B cell (primary cell): ENCODE data around the gene ARMC9. TPM values are rescaled to one million over a fixed set of nuclear protein-coding genes. Genes with fewer than 3 reads are reported as not detected.

Source experiments
- ATAC-seq: fragments of 200-7000 bp; cut with Tn5 transposase; one replicate; pipeline ENCODE4 v1.10.0; 2021; ENCODE audit warnings: low read depth, mild to moderate bottlenecking, moderate number of reproducible peaks, moderate library complexity
- CTCF ChIA-PET: fragments of 350-600 bp; sonication (Branson Sonifier 250); formaldehyde crosslinking; loops from one replicate; lab custom pipeline; 2021; ENCODE audit warnings: antibody characterized with exemption, inconsistent platforms; lab: Charles Lee
- POLR2A ChIA-PET: fragments of 350-600 bp; sonication (Branson Sonifier 250); formaldehyde crosslinking; loops from one replicate; lab custom pipeline; 2021; ENCODE audit warnings: antibody characterized with exemption; lab: Charles Lee
- DNase-seq: peaks from one replicate; pipeline ENCODE4 v3.0.0; 2013
- H2AFZ ChIP-seq: 2 replicates; pipeline ENCODE4 v1.6.1; 2012; ENCODE audit warnings: mild to moderate bottlenecking, low read depth, low read length; ENCODE audit not compliant: insufficient read depth, poor library complexity, severe bottlenecking
- H3K27ac ChIP-seq, 2 donors: 1 replicate in 1 of 2; 2 replicates in 1 of 2; pipeline ENCODE4 v1.5.1; 2012 to 2013; ENCODE audit warnings: low read length in 2 of 2, mild to moderate bottlenecking in 2 of 2, moderate library complexity in 1 of 2
- H3K27me3 ChIP-seq, 4 experiments: fragments of 200-600 bp in 1 of 4; sonication (generic) in 1 of 4; replicated peaks in 1 of 4; 1 replicate in 2 of 4; 2 replicates in 2 of 4; pipeline versions ENCODE4 v1.6.1 to v1.7.0; 2013 to 2016; ENCODE audit warnings: low read length in 3 of 4, mild to moderate bottlenecking in 2 of 4, mixed read lengths in 1 of 4, moderate library complexity in 1 of 4; ENCODE audit not compliant: insufficient read depth in 4 of 4, control insufficient read depth in 3 of 4; ENCODE audit errors: control extremely low read depth in 1 of 4
- H3K36me3 ChIP-seq, 2 experiments: replicated peaks in 1 of 2; 1 replicate in 1 of 2; 2 replicates in 1 of 2; pipeline versions ENCODE4 v1.6.1 to v1.7.1; 2013; ENCODE audit warnings: low read length in 1 of 2; ENCODE audit not compliant: insufficient read depth in 2 of 2, control insufficient read depth in 1 of 2; ENCODE audit errors: control extremely low read depth in 1 of 2, extremely low read depth in 1 of 2
- H3K4me1 ChIP-seq, 2 donors: fragments of 200-600 bp in 1 of 2; sonication (generic) in 1 of 2; 1 replicate in 1 of 2; 2 replicates in 1 of 2; pipeline versions ENCODE4 v1.5.1 to v1.6.1; 2013 to 2017; ENCODE audit warnings: low read length in 2 of 2; ENCODE audit not compliant: control insufficient read depth in 2 of 2, insufficient read depth in 2 of 2
- H3K4me2 ChIP-seq: replicated peaks from 2 replicates; pipeline ENCODE3; 2012; ENCODE audit warnings: mild to moderate bottlenecking, low read depth, low read length; ENCODE audit not compliant: poor library complexity, severe bottlenecking
- H3K4me3 ChIP-seq, 5 experiments: fragments of 200-600 bp in 1 of 5; sonication (generic) in 1 of 5; 1 replicate in 3 of 5; 2 replicates in 2 of 5; pipeline versions ENCODE4 v1.5.1 to v1.7.0; 2011 to 2016; ENCODE audit warnings: low read length in 4 of 5, mild to moderate bottlenecking in 4 of 5, low read depth in 2 of 5, control low read depth in 1 of 5, moderate library complexity in 1 of 5; ENCODE audit not compliant: insufficient read depth in 1 of 5; ENCODE audit errors: control extremely low read depth in 1 of 5, extremely low read depth in 1 of 5
- H3K79me2 ChIP-seq: fragments of 200-600 bp; sonication (generic); one replicate; pipeline ENCODE4 v1.6.0; 2016; ENCODE audit warnings: low read length; ENCODE audit not compliant: control insufficient read depth, insufficient read depth
- H3K9ac ChIP-seq: fragments of 200-600 bp; sonication (generic); 2 replicates; pipeline ENCODE4 v1.6.1; 2017; ENCODE audit warnings: mild to moderate bottlenecking, low read length, moderate library complexity
- H3K9me3 ChIP-seq, 3 donors: one replicate each; pipeline versions ENCODE4 v1.6.1 to v1.7.1; 2013; ENCODE audit warnings: low read length in 2 of 3; ENCODE audit not compliant: control insufficient read depth in 2 of 3, insufficient read depth in 1 of 3; ENCODE audit errors: control extremely low read depth in 1 of 3
- H4K20me1 ChIP-seq: 2 replicates; pipeline ENCODE4 v1.6.0; 2012; ENCODE audit warnings: mild to moderate bottlenecking, low read length; ENCODE audit not compliant: insufficient read depth, control insufficient read depth, poor library complexity, severe bottlenecking
- H3K27ac Mint-ChIP-seq: one replicate; pipeline ENCODE4 v1.8.0; 2021; ENCODE audit warnings: mixed read lengths
- H3K27me3 Mint-ChIP-seq: one replicate; pipeline ENCODE4 v1.8.0; 2021; ENCODE audit warnings: mixed read lengths
- H3K4me1 Mint-ChIP-seq: one replicate; pipeline ENCODE4 v1.8.0; 2021; ENCODE audit warnings: mixed read lengths
- H3K4me3 Mint-ChIP-seq: one replicate; pipeline ENCODE4 v1.8.0; 2021; ENCODE audit warnings: mixed read lengths
- H3K9me3 Mint-ChIP-seq: one replicate; pipeline ENCODE4 v1.8.0; 2022; ENCODE audit warnings: mixed read lengths; ENCODE audit not compliant: insufficient read depth
- CTCF ChIP-seq: fragments of 200-600 bp; IDR thresholded peaks from one replicate; pipeline ENCODE4 v1.8.0; 2022; ENCODE audit warnings: antibody characterized with exemption, mild to moderate bottlenecking
- EZH2 ChIP-seq: IDR thresholded peaks from 2 replicates; pipeline ENCODE4 v1.6.1; 2012; ENCODE audit warnings: borderline replicate concordance, low read depth, mild to moderate bottlenecking, moderate library complexity, low read length; ENCODE audit not compliant: insufficient read depth, poor library complexity, severe bottlenecking
- WGBS: methylation state at CpG from one replicate; pipeline ENCODE4 v1.1.5; 2013; ENCODE audit warnings: missing lambda C conversion rate; ENCODE audit not compliant: insufficient coverage; 5-methylcytosine and 5-hydroxymethylcytosine counted together
- intact Hi-C: fragments of 100-400 bp; cut with micrococcal nuclease; formaldehyde crosslinking; loops from one replicate; pipeline ENCODE4 v1.10.0; 2022
- polyA plus RNA-seq: library from polyadenylated mRNA; depleted of rRNA; stranded (reverse); fragments of >200 nt; gene quantifications from 2 replicates; pipeline ENCODE4 v1.2.3, GENCODE V29; 2012
- total RNA-seq, 2 donors: library from RNA; stranded (reverse); fragments of 120-200 nt in 1 of 2; gene quantifications; 1 replicate in 1 of 2; 2 replicates in 1 of 2; pipeline versions ENCODE4 v1.2.3 to v1.2.4, GENCODE V29; 2013 to 2022

Gene ARMC9
- total and polyA plus RNA-seq, 2 donors (not counting 1 experiment from before 2014, with no cell fraction given) = 0.40 to 5.4 TPM

GRCh38 chr2:231359441-231359840, 161.0 kb downstream of the ARMC9 start:
- Histone ChIP-seq H3K4me2 (no peak overlapping the region), H3K4me1 (peaks cover 17 to 19% of the 10 kb centered on the region in 2 donors), H3K79me2 (no peaks in the 10 kb centered on the region), H2AFZ (no peak overlapping the region), H4K20me1 (no peaks in the 10 kb centered on the region), H3K27me3 (no peaks in the 10 kb centered on the region), H3K9me3 (no peaks in the 10 kb centered on the region), H3K27ac (no peak overlapping the region), H3K4me3 (no peak overlapping the region), H3K36me3 (no peaks in the 10 kb centered on the region), H3K9ac (no peak overlapping the region)
- Mint-ChIP-seq H3K27ac (no peak overlapping the region), H3K27me3 (no peaks in the 10 kb centered on the region), H3K4me3 (no peak overlapping the region), H3K9me3 (no peaks in the 10 kb centered on the region), H3K4me1 (peaks cover 21% of the 10 kb centered on the region)
- ChIA-PET CTCF (interaction anchor here (0.7 to 0.8 kb wide), 2 partner anchors 15 to 234 kb away, joined by 3 read pairs; no protein-coding TSS in a partner anchor), POLR2A (no interaction called here)
- intact Hi-C loops = no loop called here
- ATAC-seq = no peak
- no peak for DNase-seq
- WGBS = 98% methylated on average over 6 of the region's 10 CpGs
- TF ChIP-seq CTCF (no peak), EZH2 (no peak)

GRCh38 chr2:231359948-231360347, 161.5 kb downstream of the ARMC9 start:
- H3K79me2 ChIP-seq = no peaks in the 10 kb centered on the region
- H3K27me3 ChIP-seq = no peaks in the 10 kb centered on the region
- no peak overlapping the region for H3K9ac ChIP-seq
- H3K27me3 Mint-ChIP-seq = no peaks in the 10 kb centered on the region
- H3K9me3 ChIP-seq = no peaks in the 10 kb centered on the region
- no peak overlapping the region for H3K4me3 Mint-ChIP-seq
- POLR2A ChIA-PET = no interaction called here
- no peak overlapping the region for H2AFZ ChIP-seq
- 98% methylated on average over 11 of the region's 11 CpGs for WGBS
- CTCF ChIA-PET = no interaction called here
- no peak overlapping the region for H3K27ac ChIP-seq
- no peak for DNase-seq
- no peaks in the 10 kb centered on the region for H3K9me3 Mint-ChIP-seq
- H3K4me3 ChIP-seq = no peak overlapping the region
- peaks cover 23% of the 10 kb centered on the region for H3K4me1 Mint-ChIP-seq
- intact Hi-C loops = no loop called here
- TF ChIP-seq CTCF = no peak
- TF ChIP-seq EZH2 = no peak
- H3K4me2 ChIP-seq = no peak overlapping the region
- peaks cover 17 to 23% of the 10 kb centered on the region in 2 donors for H3K4me1 ChIP-seq
- no peak overlapping the region for H3K27ac Mint-ChIP-seq
- H3K36me3 ChIP-seq = no peaks in the 10 kb centered on the region
- no peaks in the 10 kb centered on the region for H4K20me1 ChIP-seq
- ATAC-seq = no peak
